Sigmoid colon (tissue), 4 donors: ENCODE measurements around the gene BGN.

Experiments
- POLR2A ChIP-seq, 2 donors: fragments of 450-650 bp; IDR thresholded peaks; one replicate each; pipeline ENCODE4 v1.6.1; 2016; ENCODE audit warnings: antibody characterized with exemption in 2 of 2, mild to moderate bottlenecking in 2 of 2, moderate library complexity in 2 of 2
- POLR2AphosphoS5 ChIP-seq, 4 donors: sonication (generic); formaldehyde crosslinking; IDR thresholded peaks; one replicate each; pipeline ENCODE4 v1.6.1; 2017; ENCODE audit warnings: antibody characterized with exemption in 4 of 4
- TF ChIP-seq, protein P1 (sequence below), 4 experiments: fragments of 450-650 bp in 3 of 4; fragments of 200-600 bp in 1 of 4; IDR thresholded peaks; one replicate each; pipeline ENCODE4 v1.5.1; 2016 to 2019; ENCODE audit warnings: antibody characterized with exemption in 4 of 4, mild to moderate bottlenecking in 3 of 4, moderate library complexity in 2 of 4

DNA sequence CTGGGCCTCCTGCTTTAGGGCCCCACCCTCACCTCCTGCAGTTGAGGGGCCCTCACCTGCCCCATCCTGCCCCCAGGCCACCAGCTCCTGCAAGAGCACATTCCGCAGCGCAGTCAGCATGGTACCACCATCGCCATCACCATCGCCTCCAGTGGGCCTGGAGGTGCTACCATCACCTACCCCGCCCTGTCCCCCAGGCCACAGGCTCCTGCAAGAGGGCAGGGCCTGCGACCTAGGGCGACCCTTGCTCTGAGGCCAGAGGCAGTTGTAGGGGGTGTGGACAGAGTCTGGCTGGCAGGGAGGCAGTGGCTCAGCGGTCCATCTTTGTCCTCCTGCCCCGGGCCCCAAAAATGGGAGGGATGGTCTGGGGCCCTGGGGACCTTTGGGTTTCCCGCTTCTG, 20.5 kb upstream of the BGN start:
- TF ChIP-seq, protein P1, sequence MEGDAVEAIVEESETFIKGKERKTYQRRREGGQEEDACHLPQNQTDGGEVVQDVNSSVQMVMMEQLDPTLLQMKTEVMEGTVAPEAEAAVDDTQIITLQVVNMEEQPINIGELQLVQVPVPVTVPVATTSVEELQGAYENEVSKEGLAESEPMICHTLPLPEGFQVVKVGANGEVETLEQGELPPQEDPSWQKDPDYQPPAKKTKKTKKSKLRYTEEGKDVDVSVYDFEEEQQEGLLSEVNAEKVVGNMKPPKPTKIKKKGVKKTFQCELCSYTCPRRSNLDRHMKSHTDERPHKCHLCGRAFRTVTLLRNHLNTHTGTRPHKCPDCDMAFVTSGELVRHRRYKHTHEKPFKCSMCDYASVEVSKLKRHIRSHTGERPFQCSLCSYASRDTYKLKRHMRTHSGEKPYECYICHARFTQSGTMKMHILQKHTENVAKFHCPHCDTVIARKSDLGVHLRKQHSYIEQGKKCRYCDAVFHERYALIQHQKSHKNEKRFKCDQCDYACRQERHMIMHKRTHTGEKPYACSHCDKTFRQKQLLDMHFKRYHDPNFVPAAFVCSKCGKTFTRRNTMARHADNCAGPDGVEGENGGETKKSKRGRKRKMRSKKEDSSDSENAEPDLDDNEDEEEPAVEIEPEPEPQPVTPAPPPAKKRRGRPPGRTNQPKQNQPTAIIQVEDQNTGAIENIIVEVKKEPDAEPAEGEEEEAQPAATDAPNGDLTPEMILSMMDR (IDR thresholded peaks at IDR 0.05) = no peak
- no peak for TF ChIP-seq POLR2A (IDR thresholded peaks at IDR 0.05)
- no peak for TF ChIP-seq POLR2AphosphoS5 (IDR thresholded peaks at IDR 0.05)
